NT2/D1 (cell line): ENCODE results near the gene ACAP1.

Experiments used
- SUZ12 ChIP-seq: IDR thresholded peaks from 2 replicates; pipeline ENCODE4 v1.6.1; 2011; ENCODE audit not compliant: insufficient read length, insufficient read depth; ENCODE audit errors: extremely low read depth
- YY1 ChIP-seq: IDR thresholded peaks from 2 replicates; pipeline ENCODE4 v1.6.1; 2011; ENCODE audit not compliant: insufficient read length, insufficient read depth
- ZNF274 ChIP-seq: IDR thresholded peaks from 2 replicates; pipeline ENCODE4 v1.6.1; 2011; ENCODE audit warnings: mild to moderate bottlenecking, low read depth, low read length

- TF ChIP-seq YY1 = no peak
- TF ChIP-seq SUZ12 = no peak
- TF ChIP-seq ZNF274 = no peak
Observed at GRCh38 chr17:7290166-7290565, 46.2 kb upstream of the ACAP1 start.
